GM18519 (cell line): ENCODE results near the gene ANK3.

Experiments
- ATAC-seq: cut with Tn5 transposase; IDR thresholded peaks from one replicate; pipeline ENCODE4 v1.9.1; 2021; ENCODE audit warnings: mild to moderate bottlenecking, moderate library complexity; ENCODE audit not compliant: unreplicated experiment, low FRiP score

The ANK3 gene

DNA sequence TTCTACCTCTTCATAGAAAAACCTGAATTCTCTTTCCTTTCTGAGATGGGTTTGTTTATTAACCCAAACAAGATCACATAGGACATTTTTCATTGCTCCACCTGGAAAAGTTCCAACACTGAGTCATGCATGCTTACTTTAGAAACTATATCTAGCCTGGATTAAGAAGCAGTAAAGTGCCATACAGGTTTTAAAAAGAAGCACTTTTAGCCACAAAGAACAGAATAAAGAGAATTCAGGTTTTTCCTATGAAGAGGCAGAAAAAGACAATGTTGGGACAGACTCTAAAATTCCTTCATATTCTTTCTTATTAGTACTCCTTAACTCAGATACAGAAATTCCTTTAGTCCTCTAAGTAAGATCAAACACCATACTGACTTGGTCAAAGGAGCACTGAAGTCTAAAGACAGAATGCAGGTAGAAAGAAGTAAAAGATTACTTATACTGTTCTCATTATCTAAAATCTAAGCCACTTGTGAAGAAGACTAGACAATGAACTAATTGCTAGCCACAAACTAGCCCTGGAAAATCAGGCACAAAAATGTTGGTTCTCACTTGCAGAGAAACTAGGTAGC lies 241.3 kb downstream of the ANK3 start:
- ATAC-seq, result no peak

DNA sequence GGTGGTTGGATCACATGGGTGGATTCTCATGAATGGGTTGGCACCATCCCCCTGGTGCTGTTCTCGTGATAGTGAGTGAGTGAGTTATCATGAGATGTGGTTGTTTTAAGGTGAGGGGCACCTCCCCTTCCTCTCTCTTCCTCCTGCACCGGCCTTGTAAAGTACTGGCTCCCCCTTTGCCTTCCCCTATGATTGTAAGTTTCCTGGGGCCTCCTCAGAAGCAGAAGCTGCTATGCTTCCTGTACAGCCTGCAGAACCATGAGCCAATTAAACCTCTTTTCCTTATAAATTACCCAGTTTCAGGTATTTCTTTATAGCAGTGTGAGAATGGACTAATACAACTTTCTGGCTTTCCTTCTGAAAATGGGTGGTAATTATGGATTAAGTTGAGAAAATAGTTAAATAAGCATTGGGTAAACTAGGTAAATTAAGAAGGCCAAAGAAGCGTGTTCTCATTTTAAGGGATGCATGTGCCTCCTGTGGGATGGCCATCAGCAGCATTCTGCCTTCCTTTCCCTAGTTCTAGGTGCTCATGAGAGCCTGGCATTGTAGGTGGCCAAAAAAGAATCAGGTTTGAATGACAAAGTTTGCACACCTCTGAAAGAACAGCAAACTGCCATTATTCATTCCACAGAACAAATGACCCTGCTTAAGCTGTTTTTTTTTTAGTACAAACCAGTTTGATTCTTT lies 242.0 kb downstream of the ANK3 start:
- no peak for ATAC-seq

DNA sequence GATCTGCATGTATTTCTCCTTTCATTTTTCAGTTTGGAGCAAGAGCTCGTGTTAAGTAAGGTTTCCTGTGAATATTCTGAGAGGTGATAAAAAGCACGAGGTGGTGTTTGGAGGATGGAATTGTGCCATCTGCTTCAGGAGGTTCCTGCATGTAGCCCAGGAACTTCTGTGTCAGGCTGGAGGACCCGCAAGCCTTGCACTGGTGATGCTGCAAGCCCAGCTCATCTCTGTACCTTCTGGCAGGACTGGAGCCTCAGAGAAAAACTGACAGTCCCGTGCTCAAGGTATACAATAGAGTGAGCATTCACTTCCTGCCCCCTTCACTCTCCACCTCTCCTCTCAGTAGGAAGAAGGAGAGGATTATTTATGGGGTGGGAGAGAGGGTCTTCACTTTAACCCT lies 242.7 kb downstream of the ANK3 start:
- ATAC-seq, result no peak

DNA sequence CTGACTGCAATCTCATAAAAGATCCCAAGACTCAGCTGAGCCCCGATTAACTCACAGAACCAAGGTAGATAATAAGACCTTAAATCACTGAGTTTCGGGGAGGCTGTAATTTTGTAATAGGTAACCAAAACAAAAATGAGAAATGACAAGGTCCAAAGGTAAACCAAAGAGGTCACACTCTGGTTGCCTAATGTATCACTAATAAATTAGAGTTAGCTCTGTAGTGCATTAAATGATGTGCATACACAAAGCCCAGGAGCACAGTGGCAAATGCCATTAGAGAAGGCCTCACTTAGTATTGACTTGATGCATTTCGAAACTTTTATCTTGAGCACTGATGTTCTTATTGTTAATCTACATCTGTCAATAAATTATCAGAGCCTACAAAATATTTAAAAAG lies 245.6 kb downstream of the ANK3 start:
- ATAC-seq, result no peak

DNA sequence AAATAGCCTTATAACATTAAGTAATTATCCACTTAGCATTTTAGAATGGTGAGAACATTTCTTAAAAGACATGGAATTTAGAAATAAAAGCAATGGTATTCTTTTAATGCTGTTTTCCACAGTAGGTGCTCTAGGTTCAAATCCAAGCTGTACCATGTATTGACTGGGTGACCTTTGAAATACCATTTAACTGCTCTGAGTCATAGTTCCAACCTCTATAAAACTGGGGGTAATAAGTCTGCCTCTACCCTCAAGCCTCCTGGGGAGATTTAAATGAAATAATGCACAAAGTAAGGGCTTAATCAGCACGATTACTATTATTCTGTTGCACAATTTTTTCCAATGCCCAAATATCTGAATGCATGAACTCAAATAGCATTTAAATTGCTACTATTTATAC lies 246.9 kb downstream of the ANK3 start:
- ATAC-seq, result no peak

DNA sequence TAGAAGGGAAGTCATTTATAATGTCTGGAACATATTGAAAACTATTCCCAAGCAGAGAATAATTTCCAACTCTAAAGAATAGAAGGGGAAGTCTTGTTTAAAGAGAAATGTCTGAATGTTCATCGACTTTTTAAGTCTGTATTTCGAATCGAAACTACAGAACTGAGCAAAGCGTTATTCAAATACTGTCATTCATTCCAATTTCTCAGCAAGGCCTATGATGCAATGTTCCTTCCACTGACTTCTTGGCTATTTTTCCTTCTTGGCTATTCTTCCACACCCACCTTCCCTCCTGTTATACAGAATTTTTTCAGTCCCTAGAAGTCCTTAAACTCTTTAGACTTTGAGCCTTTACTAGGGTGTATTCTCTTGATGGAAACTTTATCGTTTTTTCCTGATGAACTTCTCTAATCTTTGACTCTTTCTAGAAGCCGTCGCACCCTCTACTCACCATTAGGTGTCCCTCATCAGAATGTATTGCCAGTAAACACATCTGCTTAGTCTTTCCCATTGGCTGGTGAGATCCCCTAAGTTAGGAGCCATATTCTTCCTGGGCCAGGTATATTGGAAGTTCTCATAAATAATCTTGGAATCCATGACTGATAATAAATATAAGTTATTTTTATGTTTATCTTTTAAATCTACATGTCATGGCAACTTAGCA lies 247.6 kb downstream of the ANK3 start:
- ATAC-seq, result no peak

DNA sequence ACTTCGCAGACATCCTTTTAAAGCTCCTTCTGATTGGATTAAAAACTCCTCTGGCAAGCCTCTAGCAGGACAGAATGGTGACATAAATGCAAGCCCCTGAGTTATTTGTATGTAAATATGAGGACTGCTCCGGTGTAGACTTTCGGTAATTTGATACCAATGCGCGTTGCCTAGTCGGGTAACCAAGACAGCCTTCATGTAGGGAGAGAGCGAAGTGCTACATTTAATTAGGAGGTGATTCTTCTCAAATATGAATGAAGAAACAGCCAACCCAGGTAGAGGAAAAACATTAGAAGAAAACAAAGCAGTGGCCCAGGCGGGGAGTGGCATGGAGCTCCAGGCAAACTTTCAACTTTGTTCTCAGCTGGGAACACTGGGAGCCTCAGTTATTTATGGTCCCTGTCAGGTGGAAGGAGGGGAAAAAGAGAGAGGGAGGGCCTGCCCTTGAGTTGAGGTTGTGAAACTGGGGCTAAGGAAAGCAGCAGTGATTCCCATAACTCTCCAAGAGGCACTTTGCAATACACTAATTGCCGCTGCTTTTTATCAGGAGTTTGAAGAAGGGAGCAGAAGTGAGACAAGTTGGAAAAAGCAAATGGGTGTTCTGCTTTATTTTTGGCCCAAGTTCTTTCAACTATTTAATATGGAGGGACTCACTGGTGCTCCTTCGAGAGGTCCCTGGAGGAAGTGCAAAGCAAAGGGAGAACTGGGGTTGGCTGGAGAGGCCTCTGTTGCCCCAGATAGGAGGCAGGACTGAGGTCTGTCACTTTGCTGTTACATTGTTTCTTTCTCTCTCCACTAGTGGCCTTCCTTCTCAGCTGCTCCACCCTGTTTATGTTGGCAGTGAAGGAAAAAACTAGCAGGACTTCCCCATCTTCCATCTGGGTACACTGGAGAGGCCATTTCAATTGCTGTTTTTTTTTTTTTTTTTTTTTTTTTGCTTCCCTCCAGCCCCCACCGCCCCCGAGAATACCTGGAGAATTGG lies 248.7 kb downstream of the ANK3 start:
- ATAC-seq, result no peak

DNA sequence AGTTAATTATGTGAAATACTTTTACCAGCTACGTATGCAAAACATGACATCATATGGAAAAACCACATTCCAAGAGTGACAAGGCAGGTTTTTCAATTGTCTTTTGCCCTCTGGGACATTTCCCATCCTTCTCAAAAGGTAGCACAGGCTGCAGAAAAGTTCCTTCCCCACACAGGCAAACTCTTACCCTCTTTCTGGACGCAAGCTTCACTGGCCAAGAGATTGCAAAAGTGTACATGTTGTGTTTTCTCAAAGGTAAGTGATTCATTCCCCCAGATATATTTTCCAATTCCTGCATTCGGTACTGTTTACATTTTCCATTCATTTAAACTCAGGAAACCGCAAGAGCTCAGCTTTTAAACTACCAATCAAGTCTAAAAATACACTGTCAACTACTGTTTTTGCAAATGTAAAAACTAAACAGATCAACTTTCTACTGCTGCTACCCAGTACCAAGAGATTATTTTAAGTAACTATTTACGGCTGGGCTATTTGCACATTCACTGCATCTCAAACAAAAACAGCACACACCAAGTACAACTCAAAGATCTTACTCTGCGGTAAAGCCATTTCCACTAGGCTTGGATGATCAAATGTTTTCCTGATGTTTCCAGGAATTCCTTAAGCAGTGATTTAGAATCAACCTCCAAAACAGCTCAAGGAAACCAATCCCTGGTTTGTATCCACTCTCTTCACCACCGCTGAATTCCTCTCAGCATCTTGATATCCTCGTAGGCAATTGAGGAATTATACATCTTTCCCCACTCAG lies 249.7 kb downstream of the ANK3 start:
- ATAC-seq, result no peak

DNA sequence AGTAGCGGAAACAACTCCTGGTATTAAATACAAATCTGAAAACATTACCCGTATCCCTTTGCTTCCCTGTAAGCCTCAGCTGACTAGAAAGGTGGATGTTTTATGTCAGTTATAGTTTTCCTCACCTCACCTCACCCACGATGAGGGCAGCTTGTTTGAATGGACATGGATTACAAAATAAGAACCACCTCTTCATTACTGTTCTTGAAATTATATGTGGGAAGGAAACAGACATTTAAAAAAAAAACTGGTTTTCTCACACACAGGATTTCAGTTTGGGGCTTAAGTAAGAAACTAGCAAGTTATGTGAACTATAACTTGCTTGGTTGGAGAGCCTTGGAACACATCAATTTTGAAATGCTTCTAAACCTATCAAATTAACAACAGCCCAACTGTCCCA lies 250.4 kb downstream of the ANK3 start:
- ATAC-seq, result no peak

DNA sequence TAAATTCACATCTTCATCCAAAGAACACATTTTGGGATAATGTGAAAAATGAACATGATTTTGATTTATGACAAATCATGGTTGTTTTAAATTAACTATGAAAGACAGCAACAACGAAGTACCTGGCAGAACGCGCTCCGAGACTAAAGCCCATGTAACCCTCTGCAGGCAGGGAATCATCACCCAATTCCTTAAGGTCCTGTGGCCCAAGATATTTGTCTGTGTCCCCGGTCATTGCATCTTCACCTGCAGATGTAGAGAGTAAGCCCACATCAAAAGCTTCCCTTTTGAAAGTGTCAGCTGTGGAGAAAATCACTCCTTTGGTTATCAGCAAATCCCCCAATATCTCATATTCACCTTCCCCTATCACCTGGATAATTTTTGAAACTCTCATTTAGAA lies 250.8 kb downstream of the ANK3 start:
- ATAC-seq, result no peak

DNA sequence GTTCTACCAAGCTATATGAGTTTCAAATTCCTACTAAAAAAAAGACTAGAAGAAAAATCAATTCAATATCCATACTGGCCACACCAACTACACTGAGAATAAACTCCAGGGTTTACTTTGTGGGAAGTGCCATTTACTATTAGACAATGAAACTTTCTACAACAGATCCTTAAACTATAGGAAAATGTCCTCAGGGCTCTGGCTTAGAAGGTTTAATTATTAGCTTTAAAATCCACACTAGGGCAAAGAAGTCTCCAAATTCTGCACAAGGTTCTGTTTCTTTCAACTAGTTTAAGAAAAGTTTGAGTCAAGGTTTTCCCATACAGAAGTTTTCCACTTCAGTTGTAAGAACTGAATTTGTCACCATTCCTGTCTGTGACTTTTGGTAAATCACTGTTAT lies 251.6 kb downstream of the ANK3 start:
- ATAC-seq, result no peak

DNA sequence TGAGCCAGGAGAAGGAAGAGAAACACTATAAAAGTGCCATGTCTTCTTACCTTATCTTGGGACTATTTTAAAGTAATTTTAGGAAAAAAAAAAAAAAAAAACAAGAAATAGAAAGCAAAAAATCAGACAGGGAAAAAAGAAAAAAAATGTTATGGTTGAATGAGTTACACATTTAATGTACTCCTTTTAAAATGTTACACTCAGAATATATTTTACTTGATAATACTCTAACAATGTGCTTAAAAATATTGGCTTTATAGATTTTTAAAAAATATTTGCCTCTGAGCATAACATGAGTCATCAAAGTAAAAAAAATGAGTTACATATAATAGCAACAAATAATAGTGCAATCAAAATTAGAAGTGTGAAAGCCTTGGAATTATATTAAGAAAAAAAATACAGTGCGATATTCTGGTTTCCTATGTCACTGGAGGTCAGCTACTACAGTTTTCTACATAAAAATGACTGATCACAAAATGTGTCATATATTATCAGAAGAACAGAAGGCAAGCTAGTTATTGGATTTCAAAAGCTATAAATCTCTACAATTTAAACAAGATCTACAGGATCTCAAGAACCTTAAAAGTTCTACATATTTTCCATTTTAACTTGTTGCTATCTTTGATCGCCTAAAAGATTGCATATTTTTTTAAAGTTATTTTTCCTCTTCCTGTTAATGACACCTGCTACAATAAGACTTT lies 252.2 kb downstream of the ANK3 start:
- ATAC-seq, result no peak

DNA sequence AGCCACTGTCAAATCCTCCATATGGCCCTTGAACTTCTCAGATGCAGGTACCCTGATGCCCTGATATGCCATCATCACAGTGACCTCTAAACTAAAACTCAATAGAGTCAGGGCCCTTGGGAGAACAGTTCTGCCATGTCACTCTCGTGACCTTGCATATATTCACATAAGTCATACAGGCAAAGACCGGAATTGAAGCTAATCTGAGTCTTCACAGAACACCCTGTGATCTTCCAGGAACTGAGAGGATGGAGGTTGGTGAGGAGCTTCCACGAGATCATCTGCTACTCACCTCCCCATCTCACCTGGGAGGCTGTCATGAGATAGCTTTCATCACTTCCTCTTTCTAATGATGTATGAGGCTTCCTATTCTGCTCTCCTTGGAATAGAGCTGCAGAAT lies 254.7 kb downstream of the ANK3 start:
- ATAC-seq, result no peak

DNA sequence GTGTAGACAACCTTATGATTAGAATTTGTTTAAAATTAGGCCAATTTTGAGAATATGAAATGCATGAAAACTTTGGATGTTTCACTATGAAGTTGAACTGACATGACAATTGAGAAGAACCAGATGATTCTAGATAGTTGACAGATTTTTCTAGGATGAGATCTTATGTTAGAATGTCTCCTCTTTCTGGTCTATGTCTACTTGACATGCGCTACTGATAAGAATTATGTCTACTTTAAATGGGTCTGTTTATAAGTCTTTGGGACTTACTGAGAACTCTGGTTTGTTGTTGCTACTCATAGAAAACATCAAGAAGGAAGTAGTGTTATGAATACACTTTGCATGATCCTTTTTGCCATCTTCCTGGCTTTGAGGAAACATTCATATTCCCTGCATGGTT lies 255.1 kb downstream of the ANK3 start:
- ATAC-seq, result no peak

DNA sequence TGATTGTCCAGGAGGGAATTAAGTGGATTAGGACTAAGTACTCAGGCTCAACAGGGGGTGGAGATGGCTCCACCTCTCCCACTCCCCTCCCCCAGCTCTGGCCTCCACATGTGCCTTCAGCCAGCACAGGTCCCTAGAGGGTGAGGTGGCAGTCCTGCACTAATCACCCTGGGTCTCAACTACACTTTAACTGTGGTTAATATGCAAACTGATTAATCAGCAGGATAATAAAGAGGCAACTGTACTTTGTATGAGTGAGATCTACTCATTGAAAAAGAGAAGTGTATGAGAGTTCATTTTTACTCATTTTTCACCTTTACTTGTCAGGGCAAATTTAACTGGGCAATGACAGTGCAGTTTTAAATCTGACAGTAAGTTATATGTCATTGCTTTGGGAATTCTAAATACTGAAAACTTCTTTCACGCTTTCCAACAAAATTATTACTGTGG lies 259.5 kb downstream of the ANK3 start:
- no peak for ATAC-seq

DNA sequence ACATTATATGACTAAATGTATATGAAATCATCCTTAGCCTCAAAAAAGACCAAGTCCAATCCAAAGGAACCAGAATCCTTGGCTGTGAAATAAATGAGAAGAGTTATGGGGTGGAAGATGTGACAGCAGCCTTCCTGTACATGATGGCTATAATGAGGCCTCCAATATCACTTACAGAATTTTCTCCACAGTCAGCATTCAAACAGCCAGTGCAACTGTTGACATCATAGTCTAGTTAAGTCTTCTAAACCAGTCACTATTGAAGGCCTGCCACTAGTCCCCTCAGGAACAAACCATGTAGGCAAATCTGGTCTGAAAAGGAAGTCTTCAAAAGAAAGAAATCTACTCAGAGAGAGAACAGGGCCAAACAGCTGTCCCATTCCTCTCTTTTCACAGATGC lies 263.8 kb downstream of the ANK3 start:
- no peak for ATAC-seq

DNA sequence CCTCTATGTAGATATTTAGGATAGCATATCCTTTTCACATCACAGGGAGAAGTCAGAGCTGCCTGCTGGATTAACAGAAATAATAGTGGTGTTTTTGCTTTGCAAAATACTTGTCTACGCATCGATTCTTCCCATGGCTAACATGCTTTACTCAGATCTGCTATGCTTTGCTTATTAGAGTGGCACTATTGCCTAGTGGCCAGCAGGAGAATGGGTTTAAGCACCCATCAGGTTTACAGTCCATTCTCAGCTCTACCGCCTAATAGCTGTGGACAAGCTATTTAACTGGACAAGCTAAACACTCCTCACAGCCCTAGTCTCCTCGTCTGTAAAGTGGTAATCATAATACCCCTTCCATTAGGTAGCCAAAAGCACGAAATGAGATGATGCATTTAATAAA lies 265.1 kb downstream of the ANK3 start:
- ATAC-seq, result no peak

DNA sequence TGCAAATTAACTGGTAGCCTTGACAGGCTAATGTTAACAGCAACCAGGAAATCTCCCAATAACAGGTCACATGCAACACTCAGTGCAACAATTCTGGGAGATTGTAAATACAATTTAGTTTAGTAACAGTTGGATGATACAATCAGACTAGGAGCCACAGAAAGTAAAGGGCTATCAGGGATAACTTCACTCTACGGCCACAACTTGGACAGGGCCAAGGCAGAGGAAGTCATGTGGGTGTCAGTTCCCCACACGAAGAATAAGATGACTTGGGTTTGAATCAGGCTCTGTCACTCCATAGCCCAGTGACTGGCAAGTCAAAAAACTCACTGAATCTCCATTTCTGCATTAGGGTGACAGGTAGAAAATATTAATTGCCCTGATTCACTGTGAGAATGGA lies 266.0 kb downstream of the ANK3 start:
- no peak for ATAC-seq

DNA sequence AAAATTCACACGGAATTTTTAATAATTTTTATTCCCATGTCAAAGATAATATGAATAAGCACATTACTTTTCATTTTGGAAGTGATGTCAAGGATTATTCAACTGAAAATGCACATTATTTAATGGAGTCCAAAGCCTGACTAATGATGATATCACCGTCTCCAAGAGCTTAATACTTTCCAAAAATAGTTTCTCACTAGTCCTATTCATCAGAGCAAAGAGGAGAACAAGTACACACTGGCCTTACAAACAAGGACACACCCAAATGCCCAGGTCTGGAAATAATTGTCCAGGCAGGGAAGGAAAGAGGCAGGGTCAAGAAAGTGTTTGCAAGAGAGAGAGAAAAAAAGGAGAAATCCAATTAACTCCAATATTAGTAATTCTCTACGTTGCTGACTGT lies 266.5 kb downstream of the ANK3 start:
- no peak for ATAC-seq

DNA sequence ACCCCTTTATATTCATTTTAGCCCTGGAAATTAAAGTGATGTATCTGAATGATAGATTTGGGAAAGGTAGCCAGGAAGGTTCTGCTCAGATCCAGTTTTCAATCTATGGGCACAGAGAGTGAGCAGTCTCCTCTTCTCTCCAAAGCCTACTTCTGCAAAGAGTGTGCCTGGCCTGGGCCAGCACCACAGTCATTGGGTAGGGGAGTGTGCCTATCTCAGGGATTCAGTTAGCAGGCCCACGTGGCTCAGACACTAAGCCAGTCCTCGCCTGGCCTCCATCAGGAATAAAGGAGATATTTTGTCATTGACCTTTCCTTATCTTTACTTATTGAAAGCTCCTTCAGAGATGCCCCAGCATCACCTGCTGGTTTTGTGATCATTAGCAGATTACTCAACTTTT lies 267.5 kb downstream of the ANK3 start:
- no peak for ATAC-seq
